IPS-15b (cell line): ENCODE results near the gene STX16.
"Not testable (repeated sequence)": the region's sequence is repeated elsewhere in the genome, so short reads cannot be mapped to it uniquely, and the experiment has no call there.

ENCODE experiments used
- H3K27me3 ChIP-seq: one replicate; pipeline ENCODE4 v1.6.1; 2013; ENCODE audit warnings: low read length; ENCODE audit not compliant: control insufficient read depth, insufficient read depth
- H3K36me3 ChIP-seq: one replicate; pipeline ENCODE4 v1.6.1; 2013; ENCODE audit warnings: low read length; ENCODE audit not compliant: control insufficient read depth, insufficient read depth
- H3K4me1 ChIP-seq: one replicate; pipeline ENCODE4 v1.6.1; 2013; ENCODE audit warnings: mild to moderate bottlenecking, low read length; ENCODE audit not compliant: control insufficient read depth, insufficient read depth
- H3K4me3 ChIP-seq: one replicate; pipeline ENCODE4 v1.5.1; 2013; ENCODE audit warnings: low read depth, low read length
- H3K9ac ChIP-seq: one replicate; pipeline ENCODE4 v1.6.1; 2013; ENCODE audit warnings: low read depth, mild to moderate bottlenecking, low read length
- H3K9me3 ChIP-seq: one replicate; pipeline ENCODE4 v1.6.1; 2013; ENCODE audit warnings: mild to moderate bottlenecking, low read length; ENCODE audit not compliant: control insufficient read depth, insufficient read depth

Gene STX16

DNA sequence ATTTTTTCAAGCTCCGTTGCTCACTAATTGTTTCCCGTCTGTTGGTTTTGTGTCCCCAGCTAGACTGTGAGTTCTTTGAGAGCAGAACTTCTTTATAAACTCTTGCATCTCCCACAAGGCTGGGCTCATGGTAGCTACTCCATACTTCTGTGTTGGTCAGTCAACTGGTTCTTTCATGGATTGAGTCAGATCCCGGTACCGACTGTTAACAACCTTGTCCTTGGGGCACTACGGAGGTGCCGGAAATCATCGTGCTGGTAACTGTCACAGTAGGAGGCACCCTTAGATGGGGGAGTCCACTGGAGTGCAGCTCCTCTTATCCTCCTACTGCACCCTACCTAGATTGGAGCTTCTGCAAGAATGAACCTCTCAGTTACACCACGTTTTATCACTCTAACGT, 8.6 kb upstream of the STX16 start:
- Histone ChIP-seq H3K9ac (no peak overlapping the region), H3K27me3 (peaks cover 2% of the 10 kb centered on the region), H3K4me1 (no peaks in the 10 kb centered on the region), H3K9me3 (no peaks in the 10 kb centered on the region), H3K4me3 (no peak overlapping the region), H3K36me3 (no peaks in the 10 kb centered on the region)

DNA sequence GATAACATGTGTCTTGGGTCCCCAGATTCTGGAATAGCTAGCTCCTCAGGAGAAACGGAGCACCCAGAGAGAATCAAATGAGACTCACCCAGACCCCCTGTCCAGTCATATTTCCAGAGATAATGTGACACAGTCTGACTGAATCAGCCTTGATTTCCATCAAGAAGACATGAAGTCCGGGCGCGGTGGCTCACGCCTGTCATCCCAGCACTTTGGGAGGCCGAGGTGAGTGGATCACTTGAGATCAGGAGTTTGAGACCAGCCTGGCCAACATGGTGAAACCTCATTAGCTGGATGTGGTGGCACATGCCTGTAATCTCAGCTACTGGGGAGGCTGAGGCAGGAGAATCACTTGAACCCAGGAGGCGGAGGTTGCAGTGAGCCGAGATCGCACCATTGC, 8.2 kb upstream of the STX16 start:
- H3K4me1 ChIP-seq, H3K9ac ChIP-seq, H3K4me3 ChIP-seq, H3K9me3 ChIP-seq, H3K27me3 ChIP-seq, H3K36me3 ChIP-seq: not testable (repeated sequence)

DNA sequence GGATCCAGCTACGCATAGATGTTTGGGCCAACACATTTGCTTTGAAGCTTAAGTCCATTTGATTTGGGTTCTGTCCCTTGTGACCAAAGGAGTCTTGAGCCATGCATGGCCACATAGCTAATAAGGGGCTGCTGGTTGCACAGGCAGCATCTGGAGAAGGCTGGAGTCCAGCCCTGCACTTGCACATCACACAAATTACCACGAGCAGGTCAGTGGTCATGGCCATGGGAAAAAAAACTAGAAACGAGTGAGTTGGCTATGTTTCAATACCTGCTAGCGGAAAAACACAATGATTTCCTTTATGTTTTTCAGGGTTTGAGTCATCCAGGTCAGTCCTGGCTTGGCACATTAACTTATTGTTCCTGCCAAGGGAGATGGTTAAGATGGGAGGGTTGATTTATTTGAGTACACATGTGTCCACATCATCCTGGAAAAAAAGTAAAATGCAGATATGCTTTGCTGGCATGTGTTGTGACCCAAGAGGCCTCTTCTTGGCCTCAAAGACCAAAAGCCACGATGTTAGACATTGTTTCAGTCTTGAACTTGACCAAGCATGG, 5.6 kb upstream of the STX16 start:
- Histone ChIP-seq H3K9ac (no peak overlapping the region), H3K36me3 (no peaks in the 10 kb centered on the region), H3K27me3 (no peaks in the 10 kb centered on the region), H3K9me3 (no peaks in the 10 kb centered on the region), H3K4me1 (peaks cover 6% of the 10 kb centered on the region), H3K4me3 (no peak overlapping the region)

DNA sequence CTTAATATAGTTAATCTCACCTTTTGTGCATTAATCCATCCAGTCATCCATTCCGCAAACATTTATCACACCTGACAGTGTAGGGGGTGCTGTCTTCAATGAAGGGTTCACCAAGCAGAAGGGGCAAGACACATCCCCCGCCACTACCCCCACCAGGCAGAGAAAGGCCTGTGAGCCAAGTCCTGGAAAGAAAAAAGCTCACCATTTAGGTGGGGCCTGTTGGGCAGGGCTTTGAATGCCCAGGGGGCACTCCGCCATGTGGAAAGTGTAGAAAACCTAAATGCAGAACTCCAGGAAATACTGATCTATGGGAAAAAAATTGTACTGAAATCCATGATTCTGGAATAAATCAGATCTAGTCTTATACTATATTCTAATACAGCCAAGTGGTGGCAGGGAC, 4.8 kb upstream of the STX16 start:
- Histone ChIP-seq H3K9ac (no peak overlapping the region), H3K36me3 (no peaks in the 10 kb centered on the region), H3K27me3 (no peaks in the 10 kb centered on the region), H3K4me3 (no peak overlapping the region), H3K4me1 (peaks cover 6% of the 10 kb centered on the region), H3K9me3 (no peaks in the 10 kb centered on the region)

DNA sequence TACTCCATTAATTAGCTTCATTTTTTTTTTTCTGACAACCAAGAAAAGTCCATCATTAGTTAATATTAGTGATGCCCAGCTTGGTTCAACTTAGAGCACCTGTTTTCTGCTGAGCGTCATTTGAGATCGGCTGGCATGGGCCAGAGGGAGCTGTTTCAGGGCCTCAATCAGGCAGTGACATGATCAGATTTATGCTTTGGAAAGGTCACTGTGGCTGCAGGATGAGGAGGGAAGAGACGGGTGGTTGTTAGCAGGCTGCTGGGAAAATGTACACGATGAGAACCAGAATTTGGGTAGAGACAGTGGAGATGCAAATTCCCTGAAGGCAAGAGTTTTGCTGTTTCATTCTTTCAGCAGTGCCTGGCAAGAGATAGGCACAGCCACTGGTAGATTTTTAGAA, 4.4 kb upstream of the STX16 start:
- Histone ChIP-seq H3K4me1 (peaks cover 6% of the 10 kb centered on the region), H3K4me3 (no peak overlapping the region), H3K9me3 (no peaks in the 10 kb centered on the region), H3K27me3 (no peaks in the 10 kb centered on the region), H3K36me3 (no peaks in the 10 kb centered on the region), H3K9ac (no peak overlapping the region)

DNA sequence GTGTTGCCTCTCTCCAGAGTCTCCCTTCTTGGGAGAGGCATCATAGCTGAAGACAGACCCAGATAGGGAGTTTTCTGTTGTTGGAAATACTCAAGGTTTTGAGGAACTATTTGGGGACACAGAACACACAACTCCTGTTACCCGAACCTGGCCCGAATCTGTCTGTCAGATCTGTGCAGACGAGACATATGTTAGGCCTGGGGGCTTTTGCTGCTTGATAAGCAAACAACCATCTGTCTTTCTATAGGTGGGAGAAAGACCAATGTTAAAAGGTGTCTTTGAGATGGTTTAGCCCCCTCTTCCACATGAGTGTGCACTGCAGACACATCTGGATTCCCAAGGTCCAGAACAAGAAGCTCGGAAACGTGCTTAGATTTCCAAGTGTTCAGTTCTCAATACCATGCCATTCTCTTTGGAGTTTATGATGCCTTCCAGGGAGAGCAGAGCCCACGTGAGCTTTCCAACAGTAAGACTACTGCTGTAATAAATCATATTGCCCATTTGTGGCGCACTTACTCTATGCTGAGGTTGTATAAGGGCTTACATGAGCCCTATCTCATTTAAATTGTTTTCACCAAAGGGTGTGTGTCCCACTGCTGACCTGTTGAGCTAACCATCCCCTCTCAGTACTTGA, 3.8 kb upstream of the STX16 start:
- no peak overlapping the region for H3K9ac ChIP-seq
- H3K4me3 ChIP-seq, result no peak overlapping the region
- H3K9me3 ChIP-seq, result no peaks in the 10 kb centered on the region
- no peaks in the 10 kb centered on the region for H3K36me3 ChIP-seq
- no peaks in the 10 kb centered on the region for H3K27me3 ChIP-seq
- H3K4me1 ChIP-seq, result peaks cover 6% of the 10 kb centered on the region

DNA sequence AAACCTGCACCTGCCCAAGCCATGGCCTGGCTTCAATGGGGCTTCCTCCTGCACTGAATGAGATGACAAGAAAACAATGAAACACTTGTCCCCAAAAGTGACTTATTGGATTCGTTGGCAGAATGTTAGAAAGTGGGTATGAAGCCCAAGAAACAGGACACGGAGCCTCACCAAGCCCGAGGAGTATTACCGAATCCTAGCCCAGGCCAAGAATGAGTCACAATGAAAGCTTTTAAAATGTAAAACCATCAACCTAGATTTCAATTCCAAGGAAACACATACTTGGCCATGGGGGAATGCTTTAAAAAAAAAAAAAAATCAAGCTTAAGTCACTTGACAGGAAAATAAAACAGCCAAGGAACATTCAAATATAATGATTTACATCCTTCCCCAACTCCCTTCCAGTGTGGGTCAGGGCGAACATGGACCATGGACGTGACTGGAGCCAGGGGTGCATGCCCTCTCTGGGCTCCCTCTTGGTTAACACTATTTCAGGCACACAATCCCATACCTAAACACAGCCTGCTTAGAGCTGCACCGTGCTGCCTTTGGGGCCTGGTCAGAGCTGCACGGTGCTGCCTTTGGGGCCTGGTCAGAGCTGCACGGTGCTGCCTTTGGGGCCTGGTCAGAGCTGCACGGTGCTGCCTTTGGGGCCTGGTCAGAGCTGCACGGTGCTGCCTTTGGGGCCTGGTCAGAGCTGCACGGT, 3.1 kb upstream of the STX16 start:
- Histone ChIP-seq H3K4me1 (peaks cover 6% of the 10 kb centered on the region), H3K4me3 (no peak overlapping the region), H3K36me3 (no peaks in the 10 kb centered on the region), H3K27me3 (no peaks in the 10 kb centered on the region), H3K9me3 (no peaks in the 10 kb centered on the region), H3K9ac (no peak overlapping the region)

DNA sequence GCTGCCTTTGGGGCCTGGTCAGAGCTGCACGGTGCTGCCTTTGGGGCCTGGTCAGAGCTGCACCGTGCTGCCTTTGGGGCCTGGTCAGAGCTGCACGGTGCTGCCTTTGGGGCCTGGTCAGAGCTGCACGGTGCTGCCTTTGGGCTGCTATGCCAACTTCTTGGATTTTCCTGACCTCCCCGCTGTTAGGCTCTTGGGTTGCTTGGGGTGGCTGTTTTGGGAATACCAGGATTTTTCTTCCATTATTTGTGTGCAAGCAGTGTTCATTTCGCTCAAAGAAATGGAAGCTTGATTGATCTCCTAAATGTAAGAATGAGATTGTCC, 2.6 kb upstream of the STX16 start:
- H3K9ac ChIP-seq, H3K27me3 ChIP-seq, H3K36me3 ChIP-seq, H3K4me3 ChIP-seq, H3K9me3 ChIP-seq, H3K4me1 ChIP-seq: not testable (repeated sequence)

DNA sequence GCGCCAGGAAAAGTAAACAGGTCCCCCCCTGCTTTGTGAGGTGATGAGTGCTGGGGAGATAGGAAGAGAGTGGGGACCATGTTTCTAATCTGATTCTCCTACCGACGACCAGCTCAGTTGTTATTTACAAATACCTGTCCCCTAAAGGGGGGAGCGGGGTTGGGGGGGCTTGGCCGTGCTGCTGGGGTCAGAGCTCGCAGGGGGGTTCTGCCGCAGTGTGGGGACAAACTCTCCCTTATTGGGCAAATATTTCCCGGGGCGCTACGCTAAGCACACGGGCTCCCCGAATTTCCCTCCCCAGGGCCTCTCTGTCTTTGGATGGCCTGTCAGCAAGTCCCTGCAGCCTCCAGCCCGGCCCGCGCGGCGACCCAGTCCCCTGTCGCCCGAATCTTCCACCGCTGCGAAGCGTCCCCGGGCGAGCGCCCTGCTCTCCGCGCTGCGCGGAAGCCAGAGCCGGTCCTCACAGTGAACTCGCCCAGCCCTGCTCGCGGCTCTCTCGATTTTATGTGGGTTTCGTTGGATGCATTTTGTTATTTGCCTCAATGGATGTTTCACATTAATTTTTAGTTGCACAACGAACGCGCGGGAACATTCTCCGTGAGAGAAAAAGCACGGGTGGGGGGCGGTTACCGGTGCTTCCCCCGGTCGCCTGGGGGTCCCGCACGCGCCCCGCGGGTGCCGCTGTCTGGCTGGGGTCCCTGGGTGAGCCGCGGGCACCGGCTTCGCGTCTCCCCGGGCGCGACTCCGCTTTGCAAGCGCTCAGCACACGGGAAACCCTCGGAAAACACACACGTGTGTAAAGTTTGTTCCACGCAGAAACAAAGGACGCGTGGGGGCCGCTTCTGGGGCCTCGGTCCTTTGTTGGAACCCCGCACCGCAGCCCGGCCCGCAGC, 1.5 kb upstream of the STX16 start:
- peak overlapping the region; percentile 90 for H3K4me3 ChIP-seq
- H3K9ac ChIP-seq, result peak overlapping the region; percentile 72

DNA sequence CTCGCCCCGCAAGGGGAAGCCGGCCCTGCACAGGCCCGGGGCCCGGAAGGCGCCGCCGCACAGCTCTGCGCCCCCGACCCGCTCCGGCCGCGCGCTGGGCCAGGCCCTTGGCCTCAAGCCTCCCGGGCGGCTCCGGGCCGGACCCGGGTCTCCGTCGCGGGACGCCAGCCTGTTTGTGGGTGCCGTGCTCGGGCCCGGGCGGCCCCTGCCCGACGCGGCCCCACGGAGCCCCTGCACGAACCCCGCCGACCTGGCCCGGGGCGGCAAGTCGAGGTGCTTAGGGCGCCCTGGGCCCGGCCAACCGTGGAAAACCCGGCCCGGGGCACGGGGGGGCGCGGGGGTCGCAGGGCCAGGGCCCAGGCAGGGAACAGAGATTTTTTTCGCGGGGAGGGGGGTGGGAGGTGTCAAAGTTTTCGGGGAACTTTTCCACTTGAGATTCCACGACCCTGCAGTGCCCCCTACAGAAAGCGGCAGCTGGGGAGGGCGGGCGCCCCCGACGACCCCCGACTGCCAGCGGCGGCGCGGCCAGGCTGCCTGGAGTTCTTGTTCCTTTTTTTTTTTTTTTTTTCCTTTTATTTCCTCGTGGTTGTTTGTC, 805 bp upstream of the STX16 start:
- Histone ChIP-seq H3K9ac (peak overlapping the region; percentile 72), H3K4me1 (peaks cover 17% of the 10 kb centered on the region), H3K27me3 (no peaks in the 10 kb centered on the region), H3K36me3 (no peaks in the 10 kb centered on the region), H3K4me3 (peak overlapping the region; percentile 90), H3K9me3 (no peaks in the 10 kb centered on the region)

More for the DNA sequence above, 1.5 kb upstream of the STX16 start:
- Histone ChIP-seq H3K36me3 (no peaks in the 10 kb centered on the region), H3K27me3 (no peaks in the 10 kb centered on the region), H3K4me1 (peaks cover 10% of the 10 kb centered on the region), H3K9me3 (no peaks in the 10 kb centered on the region)

DNA sequence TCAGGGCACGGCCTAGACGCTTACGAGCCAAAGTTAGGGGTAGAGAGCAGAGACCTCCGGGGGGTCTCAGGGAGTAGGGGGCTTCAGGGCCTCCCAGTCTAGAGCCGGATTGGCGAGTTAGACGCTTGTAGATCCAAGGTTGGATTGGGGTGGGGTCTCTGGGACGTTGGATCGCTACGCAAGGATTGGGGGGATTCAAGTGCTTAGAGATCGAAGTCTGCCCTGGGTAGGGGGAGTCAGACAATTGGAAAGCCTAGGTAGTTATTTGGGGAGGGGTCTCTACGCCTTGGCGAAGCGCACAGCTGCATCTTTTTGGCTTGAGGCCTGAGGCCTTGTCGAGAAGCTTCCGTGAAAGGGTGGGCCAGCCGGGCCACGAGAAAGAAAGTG, 469 bp downstream of the STX16 start:
- Histone ChIP-seq H3K27me3 (no peaks in the 10 kb centered on the region), H3K9ac (peak overlapping the region; percentile 84), H3K36me3 (no peaks in the 10 kb centered on the region), H3K9me3 (no peaks in the 10 kb centered on the region), H3K4me3 (peak overlapping the region; percentile 90), H3K4me1 (peaks cover 25% of the 10 kb centered on the region)
